IMR-90 (cell line): ENCODE results near the gene DGKG.

ENCODE experiments used
- BHLHE40 ChIP-seq: fragments of 150-350 bp; IDR thresholded peaks from 2 replicates; pipeline ENCODE4 v1.6.1; 2016; ENCODE audit warnings: mild to moderate bottlenecking, low read depth, low read length
- CEBPB ChIP-seq: IDR thresholded peaks from 2 replicates; pipeline ENCODE4 v1.6.1; 2012; ENCODE audit warnings: low read depth, low read length, improper control_type of control experiment
- CTCF ChIP-seq: conservative IDR thresholded peaks from 2 replicates; pipeline ENCODE4 v1.5.1; 2012; ENCODE audit warnings: mild to moderate bottlenecking, low read depth, low read length, improper control_type of control experiment
- ELK1 ChIP-seq: fragments of 150-350 bp; IDR thresholded peaks from 2 replicates; pipeline ENCODE4 v1.6.1; 2016; ENCODE audit warnings: low read depth, mild to moderate bottlenecking, low read length, moderate library complexity, borderline replicate concordance
- FOS ChIP-seq: fragments of 150-350 bp; IDR thresholded peaks from 2 replicates; pipeline ENCODE4 v1.6.1; 2016; ENCODE audit warnings: low read depth, low read length
- MAFK ChIP-seq: IDR thresholded peaks from 2 replicates; pipeline ENCODE4 v1.6.1; 2012; ENCODE audit warnings: low read depth, low read length, improper control_type of control experiment
- MAZ ChIP-seq: IDR thresholded peaks from 2 replicates; pipeline ENCODE4 v1.6.1; 2012; ENCODE audit warnings: low read depth, mild to moderate bottlenecking, low read length, improper control_type of control experiment, moderate library complexity, borderline replicate concordance
- MXI1 ChIP-seq: IDR thresholded peaks from 2 replicates; pipeline ENCODE4 v1.6.1; 2012; ENCODE audit warnings: low read depth, mild to moderate bottlenecking, low read length, moderate library complexity, borderline replicate concordance
- POLR2A ChIP-seq: IDR thresholded peaks from 2 replicates; pipeline ENCODE4 v1.6.1; 2012; ENCODE audit warnings: mild to moderate bottlenecking, low read depth, low read length
- RAD21 ChIP-seq: IDR thresholded peaks from 2 replicates; pipeline ENCODE4 v1.6.1; 2012; ENCODE audit warnings: low read length, improper control_type of control experiment
- RCOR1 ChIP-seq: IDR thresholded peaks from 2 replicates; pipeline ENCODE4 v1.6.1; 2012; ENCODE audit warnings: mild to moderate bottlenecking, low read length, improper control_type of control experiment; ENCODE audit not compliant: insufficient replicate concordance
- SMC3 ChIP-seq: fragments of 150-350 bp; IDR thresholded peaks from 2 replicates; pipeline ENCODE4 v1.6.1; 2016; ENCODE audit warnings: low read depth, mild to moderate bottlenecking, antibody characterized with exemption, low read length, moderate library complexity
- TF ChIP-seq, protein P1 (sequence below): fragments of 150-350 bp; IDR thresholded peaks from 2 replicates; pipeline ENCODE4 v1.6.1; 2017; ENCODE audit warnings: mild to moderate bottlenecking, antibody characterized with exemption, low read length, low read depth

- no peak for TF ChIP-seq POLR2A
- TF ChIP-seq CTCF: no peak
- no peak for TF ChIP-seq ELK1
- no peak for TF ChIP-seq RAD21
- no peak for TF ChIP-seq CEBPB
- no peak for TF ChIP-seq RCOR1
- no peak for TF ChIP-seq SMC3
- no peak for TF ChIP-seq MXI1
- TF ChIP-seq MAFK: no peak
- TF ChIP-seq MAZ: no peak
- TF ChIP-seq BHLHE40: no peak
- TF ChIP-seq, protein P1, sequence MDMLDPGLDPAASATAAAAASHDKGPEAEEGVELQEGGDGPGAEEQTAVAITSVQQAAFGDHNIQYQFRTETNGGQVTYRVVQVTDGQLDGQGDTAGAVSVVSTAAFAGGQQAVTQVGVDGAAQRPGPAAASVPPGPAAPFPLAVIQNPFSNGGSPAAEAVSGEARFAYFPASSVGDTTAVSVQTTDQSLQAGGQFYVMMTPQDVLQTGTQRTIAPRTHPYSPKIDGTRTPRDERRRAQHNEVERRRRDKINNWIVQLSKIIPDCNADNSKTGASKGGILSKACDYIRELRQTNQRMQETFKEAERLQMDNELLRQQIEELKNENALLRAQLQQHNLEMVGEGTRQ: no peak
- no peak for TF ChIP-seq FOS
These were observed 104.2 kb downstream of the DGKG start for GRCh38 chr3:186257866-186258265.
